GM12872 (cell line): ENCODE measurements around the gene RGMB.

Experiments used
- TF ChIP-seq, protein P1 (sequence below): IDR thresholded peaks from 3 replicates; pipeline ENCODE4 v1.5.1; 2011; ENCODE audit warnings: low read depth, mild to moderate bottlenecking, low read length, moderate library complexity; ENCODE audit not compliant: insufficient read depth

RGMB gene, protein sequence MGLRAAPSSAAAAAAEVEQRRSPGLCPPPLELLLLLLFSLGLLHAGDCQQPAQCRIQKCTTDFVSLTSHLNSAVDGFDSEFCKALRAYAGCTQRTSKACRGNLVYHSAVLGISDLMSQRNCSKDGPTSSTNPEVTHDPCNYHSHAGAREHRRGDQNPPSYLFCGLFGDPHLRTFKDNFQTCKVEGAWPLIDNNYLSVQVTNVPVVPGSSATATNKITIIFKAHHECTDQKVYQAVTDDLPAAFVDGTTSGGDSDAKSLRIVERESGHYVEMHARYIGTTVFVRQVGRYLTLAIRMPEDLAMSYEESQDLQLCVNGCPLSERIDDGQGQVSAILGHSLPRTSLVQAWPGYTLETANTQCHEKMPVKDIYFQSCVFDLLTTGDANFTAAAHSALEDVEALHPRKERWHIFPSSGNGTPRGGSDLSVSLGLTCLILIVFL

DNA sequence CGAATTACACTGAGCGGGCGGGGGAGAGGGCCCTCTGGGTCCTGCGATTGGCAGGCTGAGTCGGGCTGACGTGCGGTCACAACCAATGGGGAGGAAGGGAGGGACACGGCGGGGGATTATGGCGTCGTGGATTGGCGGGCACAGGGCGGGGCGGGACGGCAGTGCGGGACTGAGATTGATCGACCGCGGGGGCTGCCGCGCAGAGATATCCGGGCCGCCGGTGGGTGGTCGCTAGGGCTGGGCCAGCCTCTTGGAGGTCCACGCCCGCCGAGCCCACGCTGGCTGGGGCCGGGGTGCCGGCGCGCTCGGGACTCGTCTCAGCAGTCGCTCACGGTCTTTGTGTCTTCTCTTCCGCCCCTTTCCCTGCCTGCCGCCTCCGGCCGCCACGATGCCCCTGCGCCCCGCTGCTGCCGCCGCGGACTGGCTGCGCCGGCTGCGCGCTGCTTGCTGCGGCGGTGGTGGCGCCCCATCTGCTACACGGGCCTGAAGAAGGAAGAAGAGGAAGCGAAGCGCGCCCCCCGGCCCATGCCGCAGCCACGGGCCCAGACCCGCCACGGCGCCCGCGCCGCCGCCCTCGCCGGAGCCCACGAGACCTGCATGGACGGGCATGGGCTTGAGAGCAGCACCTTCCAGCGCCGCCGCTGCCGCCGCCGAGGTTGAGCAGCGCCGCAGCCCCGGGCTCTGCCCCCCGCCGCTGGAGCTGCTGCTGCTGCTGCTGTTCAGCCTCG is at the start of gene RGMB:
Gene RGMB (plus strand): TSS at position 200 of the 728 bp plus-strand sequence. CDS start 408 bp downstream, at position 608.
- TF ChIP-seq, protein P1, sequence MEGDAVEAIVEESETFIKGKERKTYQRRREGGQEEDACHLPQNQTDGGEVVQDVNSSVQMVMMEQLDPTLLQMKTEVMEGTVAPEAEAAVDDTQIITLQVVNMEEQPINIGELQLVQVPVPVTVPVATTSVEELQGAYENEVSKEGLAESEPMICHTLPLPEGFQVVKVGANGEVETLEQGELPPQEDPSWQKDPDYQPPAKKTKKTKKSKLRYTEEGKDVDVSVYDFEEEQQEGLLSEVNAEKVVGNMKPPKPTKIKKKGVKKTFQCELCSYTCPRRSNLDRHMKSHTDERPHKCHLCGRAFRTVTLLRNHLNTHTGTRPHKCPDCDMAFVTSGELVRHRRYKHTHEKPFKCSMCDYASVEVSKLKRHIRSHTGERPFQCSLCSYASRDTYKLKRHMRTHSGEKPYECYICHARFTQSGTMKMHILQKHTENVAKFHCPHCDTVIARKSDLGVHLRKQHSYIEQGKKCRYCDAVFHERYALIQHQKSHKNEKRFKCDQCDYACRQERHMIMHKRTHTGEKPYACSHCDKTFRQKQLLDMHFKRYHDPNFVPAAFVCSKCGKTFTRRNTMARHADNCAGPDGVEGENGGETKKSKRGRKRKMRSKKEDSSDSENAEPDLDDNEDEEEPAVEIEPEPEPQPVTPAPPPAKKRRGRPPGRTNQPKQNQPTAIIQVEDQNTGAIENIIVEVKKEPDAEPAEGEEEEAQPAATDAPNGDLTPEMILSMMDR = no peak

DNA sequence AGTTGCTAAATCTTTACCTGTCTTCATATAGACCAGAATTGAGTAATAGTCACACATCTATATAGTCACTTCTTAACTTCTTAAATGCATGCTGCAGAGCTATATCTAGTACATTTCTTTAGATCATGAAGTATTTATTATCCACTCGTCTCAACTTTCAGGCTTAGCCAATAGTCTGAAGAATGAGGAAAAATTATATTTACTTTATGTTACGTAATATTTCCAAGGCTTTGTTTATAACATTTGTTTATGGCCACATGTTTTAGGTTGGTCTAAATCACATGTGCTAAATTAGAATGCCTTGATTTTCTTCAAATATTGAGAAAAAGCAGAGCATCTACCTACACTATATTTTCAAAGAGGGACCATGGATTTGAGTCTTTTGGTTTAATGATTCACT is 47.2 kb upstream of the RGMB start:
- TF ChIP-seq, protein P1 = no peak

DNA sequence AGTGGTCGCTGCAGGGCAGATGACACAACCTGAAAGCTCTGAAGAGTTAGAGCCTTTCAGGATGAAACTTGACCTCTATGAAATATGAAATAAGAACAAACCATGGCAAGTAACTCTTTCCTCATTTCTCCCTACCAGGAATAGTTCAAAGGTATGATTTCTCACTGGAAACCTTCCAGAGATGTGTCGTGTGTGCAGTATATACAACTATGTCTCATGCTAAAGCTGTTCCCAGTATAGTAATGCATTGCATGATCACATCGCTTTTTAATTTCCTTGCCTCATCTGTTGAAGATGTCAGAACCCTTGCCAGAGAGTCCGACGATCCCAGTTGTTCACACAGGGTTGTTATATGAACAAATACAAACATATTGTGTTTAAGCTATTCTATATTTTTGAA is 45.8 kb upstream of the RGMB start:
- TF ChIP-seq, protein P1 = no peak

DNA sequence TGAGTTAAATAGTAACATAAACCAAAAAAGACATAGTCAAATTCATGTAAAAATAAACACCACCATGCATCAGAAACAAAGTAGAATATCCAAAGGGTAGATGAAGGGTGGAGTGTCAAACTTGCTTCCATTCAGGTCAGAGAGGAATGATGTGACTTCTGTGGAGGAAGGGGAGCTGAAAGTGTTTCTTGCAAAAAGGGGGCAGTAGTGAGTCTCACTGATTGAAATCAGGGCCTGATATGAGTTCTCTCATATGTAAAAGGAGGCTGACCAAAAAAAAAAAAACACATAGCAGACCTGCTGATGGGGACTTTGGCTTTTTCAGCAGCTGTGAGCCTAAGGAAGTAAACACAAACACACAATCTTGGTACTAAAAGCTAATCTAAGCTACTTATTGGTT is 38.8 kb upstream of the RGMB start:
- TF ChIP-seq, protein P1 = peak; percentile 33; the same call in 2 of the 3 replicates

DNA sequence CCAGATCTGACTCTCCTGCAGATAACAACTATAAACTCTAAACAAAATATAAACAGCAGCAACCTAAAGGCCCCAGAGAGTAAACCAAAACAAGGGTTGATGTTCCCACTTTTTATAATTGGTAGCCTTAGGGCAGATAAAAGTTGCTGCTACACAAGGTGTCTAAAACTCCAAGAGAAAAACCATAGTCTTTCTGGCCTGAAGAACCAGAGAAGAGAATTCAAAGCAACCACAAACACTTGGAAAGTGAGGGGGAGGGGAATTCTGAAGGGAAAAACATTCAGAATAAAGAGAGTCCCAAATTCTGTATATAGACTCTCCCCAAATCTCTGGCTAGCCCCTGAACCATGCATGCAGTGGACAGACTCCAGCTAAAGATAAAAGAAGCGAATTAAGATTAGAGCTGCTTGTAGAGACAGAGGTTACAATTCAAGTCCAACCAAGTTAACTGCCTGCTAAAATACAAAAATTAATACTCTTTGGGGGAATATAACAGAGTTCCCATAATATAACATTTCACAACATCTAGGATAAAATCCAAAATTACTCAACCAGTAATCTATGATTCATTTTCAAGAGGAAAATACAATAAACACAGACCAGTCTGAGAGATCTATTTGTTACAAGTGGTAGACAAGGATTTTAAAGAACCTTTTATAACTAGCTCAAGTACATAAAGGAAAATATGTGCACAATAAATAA is 37.5 kb upstream of the RGMB start:
- TF ChIP-seq, protein P1 = no peak

DNA sequence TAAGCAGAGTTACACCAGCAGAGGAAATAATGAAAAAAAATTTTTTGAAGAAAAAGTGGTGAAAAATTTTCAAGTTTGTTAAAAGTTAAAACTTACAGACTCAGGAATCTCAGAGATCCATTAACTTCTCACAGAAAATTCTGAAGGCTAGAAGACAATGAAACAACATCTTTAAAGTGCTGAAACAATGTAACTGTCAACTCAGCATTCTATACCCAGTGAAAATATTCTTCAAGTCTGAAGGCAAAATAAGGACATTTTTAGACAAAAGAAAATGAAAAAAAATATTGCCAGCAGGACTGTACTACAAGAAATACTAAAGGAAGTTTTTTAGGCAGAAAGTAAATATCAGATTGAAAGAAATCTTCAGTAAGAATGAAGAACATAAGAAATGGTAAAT is 36.7 kb upstream of the RGMB start:
- TF ChIP-seq, protein P1 = no peak

DNA sequence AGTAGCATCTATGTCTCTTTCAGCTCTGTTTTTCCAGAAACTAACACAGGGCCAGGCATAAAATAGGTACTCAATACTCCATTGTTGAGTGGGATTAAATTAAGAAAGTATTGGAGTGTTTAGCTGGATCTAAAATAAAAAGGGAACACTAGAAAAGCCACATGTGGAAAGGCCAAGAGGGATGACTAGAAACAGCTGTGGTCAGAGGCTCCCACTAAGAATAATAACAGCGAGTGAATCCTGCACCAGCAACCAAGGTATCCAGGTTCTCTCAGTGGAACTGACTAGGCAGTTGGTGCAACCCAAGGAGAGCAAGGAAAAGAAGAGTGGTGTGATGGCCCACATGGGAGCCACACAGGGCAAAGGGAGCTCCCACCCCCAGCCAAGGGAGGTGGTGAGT is 31.5 kb upstream of the RGMB start:
- TF ChIP-seq, protein P1 = no peak
